Measurements from ENCODE around the gene INCENP.

The INCENP gene

GRCh38 chr11:62124186-62125113, 639 bp downstream of the INCENP start:
- DNase-seq (ENCODE audit: low read depth): no peak

- no peak for DNase-seq (ENCODE audit: low read depth)
Observed at GRCh38 chr11:62125316-62125715, 1.5 kb downstream of the INCENP start.

GRCh38 chr11:62125881-62126280, 2.1 kb downstream of the INCENP start:
- DNase-seq (ENCODE audit: low read depth): peak; percentile 16

GRCh38 chr11:62127426-62127825, 3.6 kb downstream of the INCENP start:
- no peak for DNase-seq (ENCODE audit: low read depth)

- no peak for DNase-seq (ENCODE audit: low read depth)
Observed at GRCh38 chr11:62127941-62128770, 4.3 kb downstream of the INCENP start.

- DNase-seq (ENCODE audit: low read depth): no peak
Observed at GRCh38 chr11:62128835-62129234, 5.0 kb downstream of the INCENP start.

- DNase-seq (ENCODE audit: low read depth): no peak
Observed at GRCh38 chr11:62129590-62130282, 5.9 kb downstream of the INCENP start.

- no peak for DNase-seq (ENCODE audit: low read depth)
Observed at GRCh38 chr11:62130283-62131169, 6.7 kb downstream of the INCENP start.

GRCh38 chr11:62131170-62131464, 7.3 kb downstream of the INCENP start:
- DNase-seq (ENCODE audit: low read depth): no peak

GRCh38 chr11:62132191-62132590, 8.4 kb downstream of the INCENP start:
- no peak for DNase-seq (ENCODE audit: low read depth)

- no peak for DNase-seq (ENCODE audit: low read depth)
Observed at GRCh38 chr11:62132689-62133293, 9.0 kb downstream of the INCENP start.

- no peak for DNase-seq (ENCODE audit: low read depth)
Observed at GRCh38 chr11:62133328-62134065, 9.7 kb downstream of the INCENP start.

- DNase-seq (ENCODE audit: low read depth): no peak
Observed at GRCh38 chr11:62137276-62137861, 13.6 kb downstream of the INCENP start.

- no peak for DNase-seq (ENCODE audit: low read depth)
Observed at GRCh38 chr11:62137881-62138629, 14.2 kb downstream of the INCENP start.

GRCh38 chr11:62138630-62139425, 15.0 kb downstream of the INCENP start:
- DNase-seq (ENCODE audit: low read depth): no peak

GRCh38 chr11:62139526-62140303, 15.9 kb downstream of the INCENP start:
- no peak for DNase-seq (ENCODE audit: low read depth)

GRCh38 chr11:62140304-62141110, 16.7 kb downstream of the INCENP start:
- no peak for DNase-seq (ENCODE audit: low read depth)
